ENCODE measurements around the gene REG3A.

REG3A gene

DNA sequence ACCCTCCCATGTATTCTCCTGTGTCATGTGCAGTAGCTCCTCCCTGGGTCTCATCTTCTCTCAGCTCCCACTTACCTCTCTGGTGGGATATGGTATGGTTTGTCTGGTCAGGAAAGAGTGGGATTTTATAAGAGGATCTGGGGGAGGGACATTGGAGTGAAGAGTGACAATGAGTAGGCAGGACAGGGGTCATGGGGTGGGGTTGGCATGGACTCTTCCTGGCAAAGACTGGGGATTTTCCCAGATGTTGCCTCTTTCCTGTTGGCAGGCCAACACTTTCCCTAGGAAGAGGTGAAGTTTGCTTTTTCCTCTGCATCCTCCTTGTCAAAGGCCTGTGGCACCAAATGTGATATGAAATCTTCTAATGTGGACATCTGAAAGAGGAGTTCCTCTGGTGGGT lies at the start of gene REG3A:
TSS of gene REG3A (minus strand) at position 101 of the 400 bp plus-strand sequence. CDS start 348 bp downstream, outside the sequence.
- no peak for DNase-seq

DNA sequence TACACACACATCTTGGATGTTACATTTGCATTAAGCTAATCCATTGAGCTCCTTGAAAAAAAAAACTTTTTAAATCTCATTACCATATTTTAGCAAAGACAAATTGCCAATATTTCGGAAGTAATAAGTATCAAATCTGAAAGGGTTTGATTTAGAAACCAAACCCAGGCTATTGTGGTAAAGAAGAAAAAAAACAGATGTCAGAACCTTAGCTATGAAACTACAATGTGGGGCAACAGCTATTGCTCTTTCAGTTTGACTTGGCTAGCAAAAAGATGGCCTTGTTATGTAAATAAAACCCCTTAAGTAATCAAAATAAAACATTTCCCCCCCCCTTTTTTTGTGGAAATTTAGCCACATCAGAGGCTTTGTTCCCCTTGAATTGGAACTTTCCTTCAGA lies 41.2 kb upstream of the REG3A start:
- DNase-seq: no peak

DNA sequence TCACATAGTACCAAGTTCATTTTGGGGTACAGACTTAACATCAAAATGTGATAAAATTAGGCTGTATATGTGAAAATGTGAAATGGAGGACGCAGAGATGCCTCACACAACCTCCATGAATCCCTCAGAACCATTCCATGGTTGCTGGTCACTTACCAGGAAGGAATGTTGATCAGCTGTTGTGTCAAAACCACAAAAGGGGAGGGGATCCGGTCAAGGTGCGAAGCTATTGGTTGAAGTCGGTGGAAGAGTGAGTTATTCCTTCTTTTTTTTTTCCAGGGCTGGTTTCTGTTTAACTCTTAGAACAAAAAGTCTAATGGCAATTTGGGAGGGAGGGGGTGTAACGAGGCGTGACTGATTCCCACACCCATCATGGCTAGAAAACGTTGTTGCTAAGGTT lies 32.3 kb upstream of the REG3A start:
- no peak for DNase-seq

DNA sequence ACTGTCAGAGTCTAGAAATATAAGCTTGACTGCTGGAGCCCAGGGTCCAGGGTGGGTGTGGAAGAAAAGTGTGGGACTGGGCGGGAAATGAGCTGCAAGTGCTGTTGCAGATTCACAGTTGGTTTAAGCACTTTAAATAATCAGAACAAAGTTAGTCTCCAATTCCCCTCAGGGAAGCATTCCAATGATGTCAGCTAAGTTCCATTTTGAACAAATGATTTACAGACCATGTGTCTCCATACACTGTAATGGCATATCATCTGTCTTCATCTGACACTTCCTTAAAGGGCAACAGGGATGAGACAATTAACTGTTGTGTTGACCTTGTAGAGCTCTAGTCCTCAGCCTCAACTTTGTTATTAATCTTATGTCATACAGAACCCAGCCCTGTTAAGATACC lies 31.5 kb upstream of the REG3A start:
- DNase-seq: no peak

DNA sequence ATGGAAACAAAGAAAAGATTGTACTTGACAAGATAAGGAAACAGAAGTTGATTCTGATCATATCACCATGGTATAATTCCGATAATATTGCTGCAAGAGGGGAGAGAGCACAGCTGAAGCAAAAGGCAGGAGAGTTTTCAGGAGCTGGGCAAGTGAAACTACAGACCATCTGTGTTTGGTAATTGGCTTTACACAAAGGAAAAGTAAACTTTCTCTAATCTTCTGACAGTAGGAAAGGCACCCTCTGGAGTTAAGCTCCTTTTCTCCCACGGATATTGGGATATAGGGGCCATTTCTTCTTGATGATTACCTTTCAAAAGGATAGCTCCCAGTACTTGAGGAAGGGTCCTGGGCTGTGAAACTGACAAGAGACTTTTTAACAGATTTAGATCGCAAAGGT lies 29.9 kb upstream of the REG3A start:
- DNase-seq: no peak

DNA sequence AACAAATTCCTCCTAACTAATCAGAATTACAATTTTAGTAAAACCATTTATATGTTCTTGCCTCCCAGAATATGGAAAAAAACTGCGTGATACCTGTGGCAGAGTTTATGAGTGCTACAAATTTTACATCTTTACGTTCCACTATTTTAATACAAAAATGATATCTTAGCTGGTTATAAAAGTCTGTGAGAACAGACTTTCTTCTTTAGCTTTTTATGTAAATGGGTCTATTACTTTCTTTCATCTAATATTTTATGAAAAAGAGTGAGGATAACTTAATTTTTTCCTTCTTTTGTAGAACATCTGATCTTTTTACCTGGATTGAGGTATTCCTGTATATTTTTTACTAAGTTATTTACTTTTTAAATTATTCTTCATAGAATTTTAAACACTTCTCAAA lies 22.1 kb upstream of the REG3A start:
- DNase-seq: no peak

- no peak for DNase-seq
Measured at GRCh38 chr2:79180092-79180491, 20.5 kb upstream of the REG3A start.

- no peak for DNase-seq
Measured at GRCh38 chr2:79179036-79179435, 19.5 kb upstream of the REG3A start.

DNA sequence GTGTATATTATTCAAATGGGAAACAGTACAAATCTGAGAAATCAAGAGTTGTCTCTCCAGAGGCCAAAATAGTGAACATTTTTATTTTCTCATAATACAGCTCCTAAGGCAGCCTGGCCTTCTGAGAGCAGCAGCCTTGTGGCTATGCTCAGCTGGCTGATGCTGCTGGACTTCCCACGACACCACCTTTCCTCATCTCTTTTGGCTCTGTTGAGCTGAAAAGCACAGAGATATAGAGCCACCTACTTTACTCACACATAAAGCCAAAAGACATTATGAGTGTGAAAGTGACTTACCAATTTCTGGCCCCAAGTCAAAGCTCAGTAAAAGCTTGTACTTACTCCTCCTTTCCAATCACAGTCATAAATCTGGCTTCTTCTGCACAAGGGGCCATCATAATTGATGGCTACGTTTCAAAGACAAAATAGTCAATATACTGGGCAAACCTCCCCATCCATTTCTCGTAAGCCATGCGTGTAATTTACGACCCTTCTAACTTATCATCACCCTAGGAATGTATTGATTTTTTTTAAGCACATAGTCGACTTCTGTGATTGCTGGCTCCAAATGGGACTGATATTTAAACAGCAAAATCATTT lies 18.6 kb upstream of the REG3A start:
- no peak for DNase-seq

GRCh38 chr2:79171348-79171958 lies 11.9 kb upstream of the REG3A start:
- no peak for DNase-seq

- no peak for DNase-seq
Measured at GRCh38 chr2:79162801-79163200, 3.2 kb upstream of the REG3A start.

DNA sequence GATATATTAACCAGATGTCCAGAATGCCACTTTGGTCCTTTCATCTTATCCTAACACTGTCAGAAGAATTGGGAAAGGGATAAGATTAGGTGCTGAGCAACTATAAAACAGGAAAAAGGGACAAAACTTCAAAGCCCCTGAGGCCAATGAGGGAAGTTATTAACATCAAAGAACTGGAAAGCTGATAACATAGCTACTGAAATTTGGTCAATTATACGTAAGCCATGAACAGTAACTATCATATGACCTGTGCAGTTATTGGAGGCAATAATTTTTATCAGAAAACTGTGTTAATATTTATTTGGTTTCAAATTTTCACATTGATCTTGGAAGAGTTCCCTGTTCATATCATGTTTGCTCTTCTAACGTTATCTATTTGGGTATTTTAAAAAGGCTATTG lies 2.6 kb upstream of the REG3A start:
- DNase-seq: no peak

- DNase-seq: no peak
Measured at GRCh38 chr2:79159030-79159429, 523 bp downstream of the REG3A start.

GRCh38 chr2:79155826-79156476 lies 3.6 kb downstream of the REG3A start:
- no peak for DNase-seq

- DNase-seq: no peak
Measured at GRCh38 chr2:79139423-79139822, 20.1 kb downstream of the REG3A start.

DNA sequence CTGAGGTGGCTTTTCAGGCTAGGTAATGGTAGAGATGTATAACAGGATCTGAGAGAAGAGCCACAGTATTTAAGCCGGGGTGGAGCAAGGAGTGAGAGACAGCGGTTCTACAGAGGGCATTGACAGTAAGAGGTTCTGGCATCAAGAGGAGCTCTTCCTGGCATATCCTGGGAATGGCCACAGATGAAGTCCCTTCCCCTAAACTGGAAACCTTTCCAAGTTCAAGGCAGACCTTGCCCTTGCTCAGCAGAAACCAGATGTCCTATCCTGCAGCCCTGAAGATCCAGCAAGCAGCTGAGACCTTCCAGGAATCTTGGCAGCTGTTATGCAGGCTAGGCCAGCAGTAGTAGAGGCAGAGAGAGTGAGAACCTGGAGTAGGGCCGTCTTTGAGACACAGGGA lies 21.2 kb downstream of the REG3A start:
- DNase-seq: no peak

- DNase-seq: no peak
Measured at GRCh38 chr2:79131687-79132086, 27.9 kb downstream of the REG3A start.

DNA sequence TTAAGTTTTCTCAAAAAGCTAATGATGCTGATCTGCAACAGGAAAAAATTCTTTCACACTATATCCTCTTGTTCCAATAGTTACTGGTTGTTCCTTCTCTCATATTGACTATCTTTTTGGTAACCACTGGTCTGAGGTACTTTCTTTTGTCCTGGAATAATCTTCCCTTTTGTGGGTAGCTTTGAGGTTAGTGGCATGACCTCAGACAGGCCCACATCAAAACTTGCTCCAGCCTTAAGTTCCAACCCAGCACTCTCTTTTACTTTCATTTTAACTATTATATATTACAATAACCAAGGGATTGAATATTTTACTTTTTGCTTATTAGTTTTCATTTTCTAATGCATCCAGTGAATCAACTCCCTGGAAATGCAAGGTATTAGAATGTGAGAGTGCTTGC lies 29.7 kb downstream of the REG3A start:
- DNase-seq: no peak

DNA sequence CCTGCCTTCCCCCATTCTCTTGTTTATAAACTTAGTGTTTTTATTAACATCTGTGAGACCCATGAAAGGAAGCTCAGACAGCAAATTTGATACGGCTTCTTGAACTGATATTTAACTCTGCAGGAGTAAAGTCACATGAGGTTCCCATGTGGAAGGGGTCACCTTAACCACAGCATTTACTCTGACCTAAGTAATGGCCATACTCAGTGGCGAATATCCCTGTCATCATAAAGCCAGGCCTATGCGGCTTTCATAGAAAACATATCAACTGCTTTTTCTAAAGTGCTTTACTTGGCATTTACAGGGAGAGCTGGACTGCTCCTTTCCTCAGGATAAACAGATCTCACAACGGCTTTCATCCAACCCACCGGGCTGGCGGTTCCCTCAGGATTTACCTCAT lies 30.3 kb downstream of the REG3A start:
- DNase-seq: no peak

DNA sequence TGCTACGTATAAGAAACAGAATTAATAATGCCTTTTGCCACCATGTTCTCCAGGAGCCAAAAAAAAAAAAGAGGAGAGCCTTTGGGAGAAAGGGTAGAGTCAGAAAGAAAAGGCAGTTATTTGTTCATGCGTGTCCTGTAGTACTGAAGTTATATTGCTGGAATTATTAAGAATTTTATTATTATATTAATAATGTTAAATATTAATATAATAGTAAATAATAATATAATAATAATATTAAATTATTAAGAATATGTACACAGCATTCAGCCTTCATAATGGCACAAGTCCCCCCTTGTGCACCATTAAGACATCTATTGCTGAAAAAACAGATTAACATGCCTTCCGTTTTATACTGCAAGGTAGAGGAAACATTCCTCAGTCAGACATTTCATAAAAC lies 31.1 kb downstream of the REG3A start:
- DNase-seq: no peak

GRCh38 chr2:79125721-79125985 lies 33.9 kb downstream of the REG3A start:
- no peak for DNase-seq

- no peak for DNase-seq
Measured at GRCh38 chr2:79124907-79125720, 34.4 kb downstream of the REG3A start.

- DNase-seq: no peak
Measured at GRCh38 chr2:79122676-79123075, 36.9 kb downstream of the REG3A start.

GRCh38 chr2:79120194-79120713 lies 39.3 kb downstream of the REG3A start, which contains the start of gene REG1A:
TSS of gene REG1A (plus strand) at chr2:79120488. CDS start at chr2:79120862, 374 bp downstream.
- no peak for DNase-seq

Data from NCI-H1092 treated with DMSO at 0.1 percent for 48 hours (cell line).